Measurements from ENCODE around the gene RASL10A.

RASL10A gene

DNA sequence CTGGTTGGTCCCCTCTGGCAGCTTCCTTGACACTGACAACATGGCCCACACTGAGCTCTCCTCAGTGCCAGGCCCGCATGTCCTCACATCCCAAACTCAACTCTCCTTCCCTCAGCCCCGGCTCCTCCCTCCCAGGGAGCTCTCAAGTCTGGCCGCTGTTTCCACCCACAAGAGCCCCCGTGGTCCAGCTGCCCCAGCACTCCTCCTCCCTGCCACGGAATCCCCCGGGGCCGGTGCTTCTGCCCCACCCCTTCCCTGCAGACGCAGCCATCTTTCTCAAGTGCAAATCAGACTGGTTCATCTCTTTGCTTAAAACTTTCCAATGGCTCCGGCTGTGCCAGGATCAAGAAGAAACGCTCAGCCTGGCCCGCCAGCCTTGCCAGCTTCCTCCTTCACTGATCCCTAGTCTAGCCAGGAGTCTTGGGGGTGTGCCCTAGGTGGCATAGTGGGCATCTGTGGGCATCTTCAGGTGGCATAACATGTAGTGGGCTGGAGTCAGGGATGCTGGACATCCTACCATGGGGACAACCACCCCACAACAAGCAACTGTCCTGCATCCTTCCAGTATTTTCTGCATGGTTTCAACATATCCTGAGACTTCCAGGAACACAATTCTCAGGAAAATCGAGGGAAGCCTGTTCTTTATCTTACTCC, 22.3 kb upstream of the RASL10A start:
- DNase-seq, result no peak

DNA sequence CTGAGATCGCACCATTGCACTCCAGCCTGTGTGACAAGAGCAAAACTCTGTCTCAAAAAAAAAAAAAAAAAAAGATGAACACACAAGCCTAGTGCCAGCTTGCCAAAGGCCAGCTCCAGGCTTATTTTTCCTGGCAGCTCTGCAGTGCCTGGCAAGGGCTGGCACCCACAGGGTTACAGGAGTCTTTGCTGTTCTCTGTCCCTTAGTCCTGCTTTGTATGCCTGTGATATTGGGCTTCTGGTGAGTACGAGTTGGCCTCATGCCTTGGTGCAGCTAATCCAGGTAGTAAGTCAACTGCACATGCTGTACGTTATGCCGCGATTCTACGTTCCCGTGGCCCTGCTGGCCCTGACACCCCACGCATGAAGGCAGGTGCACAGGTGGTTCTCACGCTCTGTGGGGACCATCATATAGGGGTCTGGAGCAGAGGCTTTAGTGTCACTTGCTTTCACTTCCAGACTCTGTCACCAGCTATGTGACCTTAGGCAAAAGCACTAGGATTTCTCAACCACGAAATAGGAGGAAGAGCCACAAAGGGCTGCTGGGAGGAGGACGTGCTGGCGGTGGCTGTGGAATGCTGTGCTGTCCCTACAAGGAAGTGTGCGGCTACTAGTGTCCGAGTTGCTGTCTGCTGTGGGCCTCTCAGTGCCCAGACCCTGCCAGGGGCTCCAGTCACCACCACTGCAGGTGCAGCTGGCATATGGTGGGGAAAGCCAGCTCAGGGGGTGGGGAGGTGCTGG, 21.4 kb upstream of the RASL10A start:
- no peak for DNase-seq

DNA sequence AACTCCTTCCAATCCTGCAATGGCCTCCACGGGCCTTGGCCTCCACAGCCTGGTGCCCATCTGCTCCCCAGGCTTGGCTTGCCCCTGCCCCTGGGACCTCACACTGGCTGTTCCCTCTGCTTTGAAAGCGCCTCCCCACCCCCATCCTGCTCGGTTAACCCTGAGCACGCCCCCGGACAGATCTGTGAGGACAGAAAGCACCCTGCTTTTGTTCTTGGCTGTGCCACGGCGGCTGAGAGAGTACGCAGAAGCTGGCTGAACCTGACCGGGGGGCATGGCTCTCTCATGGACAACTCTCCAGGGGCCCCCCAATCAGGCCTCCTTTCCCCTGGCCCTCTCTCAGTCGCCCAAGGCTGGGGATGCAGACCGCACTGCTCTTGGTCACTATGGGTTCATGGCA, 20.2 kb upstream of the RASL10A start:
- DNase-seq, result no peak

DNA sequence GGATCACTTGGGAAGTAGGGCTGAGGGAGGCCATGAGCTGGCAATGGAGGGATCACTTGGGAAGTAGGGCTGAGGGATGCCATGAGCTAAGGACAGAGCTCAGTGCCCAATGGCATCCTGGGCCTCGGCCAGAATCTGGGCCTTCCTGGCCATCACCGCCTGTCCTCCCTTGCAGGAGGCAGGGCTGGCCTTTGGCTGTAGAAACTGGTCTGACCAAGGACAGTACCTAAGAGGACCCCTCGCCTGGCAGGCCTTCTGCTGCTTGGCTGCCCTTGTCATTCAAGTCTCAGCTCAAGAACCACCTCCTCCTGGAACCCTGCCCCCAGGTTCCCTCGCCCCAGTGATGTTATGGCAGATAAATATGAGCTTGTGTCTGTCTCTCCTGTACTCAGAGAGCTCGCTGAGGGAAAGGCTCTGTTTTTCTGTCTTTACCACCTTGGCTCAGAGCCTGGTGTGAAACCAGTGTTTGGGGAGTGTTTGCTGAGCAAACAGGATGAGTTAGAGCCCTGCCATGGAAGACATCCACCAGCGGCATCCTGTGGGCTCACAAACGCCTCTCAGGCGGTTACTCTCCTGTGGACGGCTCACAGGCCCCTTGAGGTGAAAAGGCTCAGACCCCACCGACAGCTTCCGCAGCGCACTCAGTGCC, 19.3 kb upstream of the RASL10A start:
- no peak for DNase-seq

DNA sequence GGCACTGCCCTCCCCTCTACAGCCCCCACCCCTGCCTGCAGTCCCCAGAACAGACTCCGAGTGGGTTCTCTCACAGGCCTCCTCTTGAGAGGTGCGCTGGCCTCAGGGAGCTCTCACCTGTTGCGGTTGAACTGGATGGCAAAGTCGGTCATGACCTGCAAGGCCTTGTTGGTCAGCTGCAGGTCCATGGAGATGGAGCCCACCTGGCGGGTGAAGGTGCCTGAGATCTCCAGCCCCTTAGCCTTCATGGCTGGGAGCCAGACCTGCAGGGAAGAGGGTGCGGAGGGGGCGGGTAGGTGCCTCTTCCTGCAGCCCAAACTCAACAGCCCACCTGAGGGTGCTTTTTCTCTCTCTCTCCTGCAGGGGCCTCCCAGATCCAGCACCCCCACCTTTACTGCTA, 18.7 kb upstream of the RASL10A start:
- DNase-seq, result no peak

DNA sequence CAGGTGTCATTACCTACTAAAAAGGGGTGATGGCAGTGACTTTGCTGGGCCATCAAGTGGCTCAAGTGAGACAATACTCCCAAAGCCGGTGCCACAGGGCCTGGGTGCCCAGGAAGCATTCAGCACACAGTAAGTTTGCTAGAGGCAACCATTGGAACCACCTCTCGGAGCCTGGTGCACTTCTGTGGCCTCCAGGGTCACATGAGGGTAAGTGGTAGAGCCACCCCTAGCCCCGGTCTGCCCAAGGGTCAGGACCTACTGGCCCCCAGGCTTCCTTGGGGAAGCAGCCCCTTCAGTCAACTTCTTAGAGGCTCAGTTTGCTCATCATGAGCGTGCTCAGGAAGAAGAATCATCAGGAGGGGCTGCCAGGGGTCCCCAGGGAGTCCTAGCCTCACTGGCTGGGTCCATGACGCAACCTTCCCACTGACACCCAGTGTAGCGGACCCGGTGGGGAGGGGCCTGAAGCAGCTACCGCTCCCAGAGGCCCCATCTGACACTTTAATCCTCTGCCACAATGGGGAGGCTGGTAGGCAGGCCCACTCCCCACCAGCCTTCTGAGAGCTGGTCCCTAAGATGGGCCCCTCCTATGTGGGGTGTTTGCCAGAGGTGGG, 17.5 kb upstream of the RASL10A start:
- DNase-seq, result no peak

DNA sequence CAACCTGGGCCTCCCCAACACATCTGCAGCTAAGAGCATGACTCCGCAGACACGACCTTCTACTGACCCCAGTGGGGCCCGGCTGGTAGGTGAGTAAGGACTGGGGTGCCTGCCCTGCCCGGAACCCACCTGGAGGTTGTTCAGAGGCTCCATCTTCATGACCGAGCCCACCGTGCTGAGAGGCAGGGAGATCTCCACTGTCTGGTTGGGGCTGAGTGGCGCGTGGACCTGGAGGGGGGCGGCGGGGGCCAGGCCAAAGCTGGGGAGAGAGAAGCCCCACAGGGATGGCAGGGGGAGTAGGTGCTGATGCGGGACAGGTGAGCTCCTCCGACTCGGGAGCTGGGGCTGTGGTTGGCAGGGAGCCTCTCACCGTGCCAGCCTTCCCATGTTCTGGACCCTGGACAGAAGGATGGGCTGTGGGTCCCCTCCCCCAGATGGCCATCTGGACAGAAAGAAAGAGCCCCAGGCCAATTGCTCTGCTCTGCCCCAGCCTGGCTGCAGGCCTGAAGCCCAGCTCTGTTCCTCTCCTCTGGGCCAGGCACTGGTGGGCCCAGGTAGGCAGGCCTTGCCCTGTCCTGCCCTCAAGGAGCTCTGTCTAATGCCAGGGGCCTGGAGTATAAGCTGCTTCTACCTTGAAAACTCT, 16.3 kb upstream of the RASL10A start:
- DNase-seq, result no peak

DNA sequence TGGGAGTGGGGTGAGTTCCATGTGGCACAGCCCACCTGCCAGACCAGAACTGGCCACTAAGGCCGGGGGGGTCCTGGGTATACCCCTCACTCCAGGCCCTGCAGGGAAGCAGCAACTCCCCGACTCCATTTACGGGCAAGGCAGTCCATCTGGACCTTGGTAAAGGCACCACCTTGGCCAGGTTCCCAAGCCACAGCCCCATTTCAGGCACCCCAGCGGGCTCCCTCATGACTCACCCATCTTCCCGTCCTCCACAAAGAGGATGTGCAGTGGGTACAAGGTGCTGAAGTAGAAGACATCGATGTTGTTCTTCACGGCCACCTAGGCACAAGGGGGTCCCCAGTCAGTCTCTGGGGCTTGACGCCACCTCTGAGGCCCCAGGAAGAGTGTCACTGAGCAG, 15.7 kb upstream of the RASL10A start:
- no peak for DNase-seq

DNA sequence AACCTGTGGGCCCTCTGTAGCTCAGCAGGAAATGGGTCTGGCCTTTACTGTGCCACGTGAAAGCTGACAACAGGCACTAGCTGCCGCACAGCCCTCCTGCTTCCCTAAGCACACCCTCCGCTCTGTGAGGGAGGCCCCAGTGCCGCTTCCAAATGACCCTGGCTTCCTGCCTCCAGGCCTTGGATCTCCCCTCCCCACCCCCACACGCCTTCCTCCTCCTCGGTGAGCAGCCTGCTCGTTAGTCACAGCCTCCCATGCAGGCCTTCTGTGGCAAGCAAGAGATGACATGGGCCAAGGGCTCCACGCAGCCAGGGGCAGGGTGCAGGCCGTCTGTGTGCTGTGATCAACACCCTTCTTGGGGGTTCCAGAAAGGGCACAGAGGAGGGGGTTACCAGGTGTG, 15.3 kb upstream of the RASL10A start:
- no peak for DNase-seq

DNA sequence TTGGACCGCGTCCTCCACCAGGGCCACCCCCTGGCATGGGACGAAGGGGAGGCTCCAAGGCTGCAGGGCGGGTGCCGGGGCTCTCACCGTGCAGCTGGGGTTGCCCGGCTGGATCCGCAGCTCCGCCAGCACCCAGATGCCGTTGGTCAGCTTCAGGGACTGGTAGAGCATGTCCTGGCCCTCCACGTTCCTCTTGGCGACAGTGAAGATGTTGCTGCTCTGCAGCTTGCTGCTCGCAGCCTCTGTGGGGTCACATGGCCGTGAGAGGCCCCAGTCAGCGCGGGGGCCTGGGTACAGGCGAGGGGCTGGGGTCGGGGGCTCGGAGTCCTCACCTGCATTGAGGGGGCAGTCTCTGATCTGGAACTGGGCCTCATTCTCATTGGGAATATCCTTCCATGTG, 14.8 kb upstream of the RASL10A start:
- no peak for DNase-seq

DNA sequence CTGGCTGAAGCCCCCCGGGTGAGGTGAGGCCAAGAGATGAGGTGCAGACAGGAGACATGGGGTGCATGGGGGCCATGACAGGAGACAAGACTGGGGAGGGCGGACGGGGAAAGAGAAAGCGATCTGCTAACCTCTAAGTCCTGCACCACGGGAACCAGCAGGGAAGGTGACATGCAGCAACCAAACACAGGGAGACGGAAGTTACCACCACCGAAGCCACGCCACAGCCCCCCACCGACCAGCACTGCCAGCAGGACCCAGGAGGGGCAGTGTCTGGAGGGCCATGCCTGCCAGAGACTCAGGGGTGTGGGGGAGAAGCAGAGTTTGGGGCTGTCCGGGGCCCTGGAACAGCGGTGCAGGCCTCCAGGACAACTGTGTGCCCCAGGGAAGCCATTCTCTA, 14.1 kb upstream of the RASL10A start:
- no peak for DNase-seq

DNA sequence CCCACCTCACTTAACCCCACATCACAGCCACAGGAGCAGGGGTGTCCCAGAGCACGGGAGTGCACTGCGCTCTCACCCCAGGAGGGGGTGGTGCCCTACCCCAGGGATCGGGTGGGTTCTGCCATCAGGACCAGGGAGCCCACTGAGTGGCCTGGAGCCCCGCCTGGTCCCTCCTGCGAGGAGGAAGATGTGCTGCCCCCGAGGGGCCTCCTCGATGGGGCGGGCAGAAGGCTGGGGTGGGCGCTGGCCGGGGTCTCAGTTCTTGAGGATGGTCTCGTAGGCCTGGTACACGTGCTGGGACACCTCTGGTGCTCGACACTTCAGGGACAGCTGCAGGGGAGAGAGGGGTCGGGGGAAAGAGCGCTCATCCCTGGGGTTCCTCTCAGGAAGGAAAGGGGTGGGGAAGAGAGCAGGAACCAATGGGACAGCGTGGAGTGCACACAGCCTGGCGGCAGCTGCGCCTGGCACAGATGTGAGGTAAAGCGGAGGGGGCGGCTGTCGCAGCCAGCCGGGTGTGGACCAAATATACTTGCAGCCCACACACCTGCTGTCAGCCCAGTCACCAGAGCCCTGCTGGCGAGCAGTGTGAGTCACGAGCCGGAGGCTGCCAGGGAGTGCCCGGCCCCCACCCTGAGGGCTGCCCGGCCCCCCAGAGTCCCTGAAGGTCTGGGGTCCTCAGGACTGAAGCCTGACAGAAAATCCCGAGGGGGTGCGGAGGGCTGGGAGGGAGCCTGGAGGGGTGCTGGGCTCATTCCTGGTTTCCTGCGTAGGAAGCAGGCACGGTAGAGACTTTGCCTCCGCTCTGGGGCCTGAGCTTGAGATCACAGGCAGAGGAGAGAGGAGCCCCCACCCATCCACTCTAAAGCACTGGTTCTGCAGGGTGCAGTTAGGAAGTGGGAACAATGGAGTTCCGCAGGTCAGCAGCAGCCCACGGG, 13.3 kb upstream of the RASL10A start:
- DNase-seq, result no peak

DNA sequence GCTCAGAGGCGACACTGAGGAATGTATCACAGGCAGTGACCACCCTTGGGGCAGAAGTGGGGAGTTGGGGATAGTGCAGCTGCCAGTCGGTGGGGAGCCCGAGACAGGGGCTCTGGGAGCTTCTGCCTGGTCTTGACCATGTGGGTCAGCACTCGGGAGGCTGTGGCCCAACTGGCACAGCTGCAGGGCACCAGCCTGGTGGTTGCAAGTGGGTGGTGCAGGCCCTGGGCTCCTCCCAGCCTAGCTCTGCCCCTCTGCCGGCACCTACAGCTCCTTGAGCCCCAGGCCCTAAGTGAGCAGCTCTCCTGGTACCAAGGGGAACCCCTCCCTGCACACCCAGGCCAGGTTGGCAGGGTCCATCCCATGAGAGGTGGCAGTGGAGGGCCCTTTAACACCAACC, 12.6 kb upstream of the RASL10A start:
- no peak for DNase-seq

DNA sequence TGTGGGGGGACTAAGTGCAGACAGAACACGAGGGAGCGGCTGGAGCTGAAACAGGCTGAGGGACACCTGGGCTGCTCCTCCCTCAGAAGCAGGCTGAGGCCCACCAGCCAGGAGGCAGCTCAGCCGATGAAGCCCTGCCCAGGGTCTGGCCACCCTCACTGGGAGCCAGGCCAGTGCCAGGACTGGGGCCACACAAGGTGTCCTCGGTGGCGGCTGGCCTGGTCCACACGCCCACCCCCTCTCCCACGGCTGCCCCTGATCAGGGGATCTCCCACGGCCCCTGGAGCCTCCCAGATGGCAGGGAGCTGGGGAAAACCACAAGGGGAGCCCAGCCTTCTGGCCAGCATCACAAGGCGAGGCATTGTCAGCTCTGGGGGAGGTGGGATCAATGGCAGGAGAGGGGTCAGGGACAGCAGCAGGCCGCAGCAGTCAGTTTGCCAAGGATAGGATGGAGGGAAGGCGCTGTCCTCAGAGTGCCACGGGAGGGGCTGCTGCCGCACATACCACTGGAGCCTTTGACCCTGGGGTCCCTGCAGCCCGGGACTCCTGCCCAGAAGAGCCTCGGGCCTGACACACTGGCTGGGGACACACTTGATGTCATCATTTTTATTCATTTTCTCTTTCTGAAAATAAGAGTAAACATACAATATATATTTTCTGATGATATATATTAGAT, 11.7 kb upstream of the RASL10A start:
- no peak for DNase-seq

DNA sequence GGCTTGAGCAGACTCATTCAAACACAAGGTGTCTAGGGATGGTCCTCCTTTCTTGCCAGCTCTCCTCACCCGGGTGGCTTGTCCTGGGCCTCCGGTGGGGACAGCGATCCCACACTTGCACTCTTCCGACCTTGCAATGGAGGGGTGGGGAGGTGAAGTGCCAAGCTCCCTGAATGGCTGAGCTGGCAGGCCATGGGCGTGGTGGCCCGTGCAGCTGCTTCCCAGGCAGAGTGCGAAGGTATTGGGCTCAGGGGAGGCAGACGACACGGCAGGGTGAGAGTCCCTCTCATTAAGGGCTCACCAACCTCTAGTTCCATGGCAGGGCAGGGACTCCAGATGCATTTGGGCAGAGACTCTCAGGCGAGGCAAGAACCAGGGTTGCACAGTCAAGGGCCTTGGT, 11.0 kb upstream of the RASL10A start:
- DNase-seq, result no peak

DNA sequence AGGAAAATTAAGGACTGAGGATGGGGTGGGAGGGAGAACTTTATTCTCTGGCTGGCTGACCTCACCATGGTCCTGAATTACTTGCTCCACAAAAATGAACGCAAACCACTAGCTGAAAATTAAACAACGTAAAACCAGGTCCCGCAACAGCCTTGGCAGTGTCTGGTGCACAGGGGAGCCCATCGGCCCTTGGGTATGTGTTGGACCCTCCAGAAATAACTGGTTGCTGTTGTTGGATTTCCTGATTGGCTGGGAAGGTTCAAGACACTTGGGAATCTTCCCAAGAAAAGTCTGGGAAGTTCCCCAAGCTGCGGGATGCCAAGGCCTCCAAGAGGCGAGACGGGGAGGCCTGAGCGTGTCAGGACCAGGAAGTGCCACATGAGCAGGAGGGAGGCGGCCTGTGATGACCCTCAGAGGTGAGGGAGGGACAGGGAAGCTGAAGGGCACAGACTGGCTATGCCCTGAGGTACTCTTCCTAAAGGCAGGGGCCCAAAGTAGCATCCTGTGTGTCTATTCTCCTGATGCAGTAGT, 10.4 kb upstream of the RASL10A start:
- DNase-seq, result no peak

DNA sequence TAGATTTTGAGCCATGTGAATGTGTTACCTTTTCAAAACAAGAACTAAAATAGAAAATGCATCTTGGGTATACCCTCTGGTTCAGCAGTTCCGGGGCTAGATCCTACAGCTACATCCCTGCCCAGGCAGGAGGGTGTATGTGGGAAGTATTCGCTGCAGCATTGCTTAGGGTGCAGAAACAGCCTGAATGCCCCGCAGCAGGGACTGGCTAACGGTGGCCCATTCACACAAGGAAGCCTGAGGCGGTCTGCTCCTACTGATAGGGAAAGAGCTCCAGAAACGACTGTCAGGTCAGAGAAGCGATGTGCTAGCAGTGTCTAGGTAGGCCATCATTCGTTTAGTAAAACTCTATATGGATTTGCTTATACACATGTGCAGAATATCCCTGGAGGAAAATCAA, 9.9 kb upstream of the RASL10A start:
- DNase-seq, result no peak

DNA sequence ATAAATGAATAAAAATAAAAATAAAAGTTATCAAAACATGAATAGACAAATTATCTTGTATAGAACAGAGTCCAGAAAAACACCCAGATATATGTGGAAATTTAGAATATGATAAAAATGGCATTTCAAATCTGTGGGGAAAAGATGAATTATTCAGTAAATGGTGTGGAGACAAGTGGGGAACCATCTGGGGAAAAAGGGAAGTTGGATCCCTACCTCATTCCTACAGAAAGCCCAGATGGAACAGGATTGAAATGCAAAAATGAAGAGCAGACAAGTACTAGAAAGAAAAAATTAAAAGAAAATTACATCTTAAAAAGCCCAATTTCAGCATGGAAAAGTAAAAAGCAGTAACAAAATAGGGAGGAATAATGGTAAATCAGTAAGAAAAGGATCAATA, 8.1 kb upstream of the RASL10A start:
- no peak for DNase-seq

DNA sequence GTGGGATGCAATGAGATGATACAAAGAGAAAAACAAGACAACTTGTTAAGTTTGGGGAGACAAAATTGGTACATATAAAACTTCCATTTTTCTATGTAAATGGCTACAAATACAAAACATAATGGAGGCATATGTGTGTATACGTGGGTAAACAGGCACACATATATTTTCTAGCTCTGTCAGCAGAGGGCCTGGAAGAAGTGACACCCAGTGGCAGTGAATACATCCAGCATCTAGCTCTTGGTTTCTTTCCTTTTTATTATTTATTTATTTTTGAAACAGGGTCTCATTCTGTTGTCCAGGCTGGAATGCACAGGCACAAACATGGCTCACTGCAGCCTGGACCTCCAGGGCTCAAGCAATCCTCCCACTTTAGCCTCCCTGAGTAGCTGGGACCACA, 5.0 kb upstream of the RASL10A start:
- no peak for DNase-seq

DNA sequence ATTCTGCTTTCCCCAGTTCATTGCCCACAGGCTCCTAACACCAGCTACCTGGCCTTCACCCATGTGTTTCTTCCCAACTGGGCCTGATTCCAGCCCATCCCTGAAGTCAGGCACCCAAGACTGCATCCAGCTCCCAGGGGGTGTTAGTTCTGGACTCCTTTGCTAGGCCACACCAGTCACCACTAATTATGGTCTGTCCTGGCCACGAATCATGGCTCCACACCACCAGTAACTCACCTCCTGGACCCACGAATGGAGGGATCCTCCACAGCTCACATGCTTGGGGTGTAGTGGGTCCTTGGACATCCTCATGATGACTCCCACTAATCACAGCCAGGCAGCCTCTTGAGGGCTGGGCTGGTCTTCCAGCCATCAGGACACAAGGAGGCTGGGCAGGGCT, 3.6 kb upstream of the RASL10A start:
- DNase-seq, result no peak

DNA sequence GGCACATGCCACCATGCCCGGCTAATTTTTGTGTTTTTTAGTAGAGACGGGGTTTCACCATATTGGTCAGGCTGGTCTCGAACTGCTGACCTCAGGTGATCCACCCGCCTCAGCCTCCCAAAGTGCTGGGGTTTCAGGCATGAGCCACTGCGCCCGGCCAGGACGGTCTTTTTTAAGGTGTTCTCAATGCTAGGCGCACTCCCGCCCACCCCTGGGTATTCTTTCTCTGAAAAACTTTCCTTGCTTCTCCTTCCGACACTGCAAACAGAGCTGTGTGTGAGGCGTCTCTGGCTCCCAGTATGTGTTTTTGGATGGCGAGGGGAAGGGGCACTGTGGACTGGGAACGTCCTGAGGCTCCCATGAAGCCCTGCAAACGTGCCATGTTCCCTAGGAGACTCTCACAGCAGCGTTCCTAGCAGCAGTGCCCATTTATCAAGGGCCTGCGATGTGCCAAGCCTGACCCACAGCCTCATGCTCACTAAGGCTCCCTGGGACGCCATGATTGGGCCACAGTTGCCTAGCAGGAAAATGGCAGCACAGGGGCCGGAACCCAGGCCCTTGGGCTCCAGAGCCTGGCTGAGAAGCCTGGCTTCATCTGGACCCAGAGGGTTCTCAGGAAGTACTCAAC, 2.4 kb upstream of the RASL10A start:
- no peak for DNase-seq

Data from stimulated activated CD8-positive, alpha-beta memory T cell treated with anti-CD3 and anti-CD28 coated beads, Interleukin-4, amount 100 ng/mL, for 48 hours (primary cell).